Stimulated activated CD4-positive, alpha-beta T cell treated with anti-CD3 and anti-CD28 coated beads, Interleukin-4, amount 100 ng/mL, for 24 hours (primary cell): Measurements from ENCODE around the gene DHRS13.

Source experiments
- DNase-seq: peaks from one replicate; pipeline ENCODE4 v3.0.0-alpha.2; 2020

DHRS13 gene

GRCh38 chr17:28856028-28856574 is 46.8 kb downstream of the DHRS13 start:
- no peak for DNase-seq

- DNase-seq, result no peak
Observed at GRCh38 chr17:28855336-28855679, 47.6 kb downstream of the DHRS13 start.

- DNase-seq, result peak; percentile 87
Observed at GRCh38 chr17:28854457-28855335, 48.2 kb downstream of the DHRS13 start, which contains the start of gene ERAL1. TSS of gene ERAL1 (plus strand) at chr17:28855016. CDS start at chr17:28855035, 19 bp downstream.

- DNase-seq, result no peak
Observed at GRCh38 chr17:28853295-28853694, 49.6 kb downstream of the DHRS13 start.

- no peak for DNase-seq
Observed at GRCh38 chr17:28849281-28849680, 53.6 kb downstream of the DHRS13 start.

GRCh38 chr17:28848667-28849066 is 54.2 kb downstream of the DHRS13 start:
- peak; percentile 67 for DNase-seq
